Measurements from ENCODE around the gene OR5AP2. TPM values are rescaled to one million over a fixed set of nuclear protein-coding genes. Genes with fewer than 3 reads are reported as not detected.

OR5AP2 gene
- not detected in 2 replicates for total RNA-seq

GRCh38 chr11:56642339-56642738, at the start of gene OR5AP2:
Gene OR5AP2, minus strand, starts transcription at chr11:56642439. Its CDS starts 0 bp downstream, at chr11:56642439.

GRCh38 chr11:56663386-56663785, 21.1 kb upstream of the OR5AP2 start, which contains the start of gene OR5AR1:
Gene OR5AR1, plus strand, starts transcription at chr11:56663686. Its CDS starts 0 bp downstream, at chr11:56663686.

Small RNA genes lying within 50 kb of the gene (small RNA-seq; reads per million reads assigned to genes)
- 0.93 reads per million, percentile 16 among the genes with 10 or more reads in this experiment for gene AP004245.1

Other genes starting within 250 kb of the OR5AP2 start
- gene OR5AL1, start 229.7 kb downstream of the OR5AP2 start, total RNA-seq: not detected in 2 replicates
- gene OR5M3, start 169.1 kb downstream of the OR5AP2 start, total RNA-seq: not detected in 2 replicates
- gene OR5M8, start 151.1 kb downstream of the OR5AP2 start, total RNA-seq: not detected in 2 replicates
- not detected in 2 replicates for gene OR5M11, start 99.2 kb downstream of the OR5AP2 start, total RNA-seq
- not detected in 2 replicates for gene OR5M10, start 64.7 kb downstream of the OR5AP2 start, total RNA-seq
- not detected in 2 replicates for gene OR5M1, start 27.6 kb downstream of the OR5AP2 start, total RNA-seq
- not detected in 2 replicates for gene OR5AR1, start 21.2 kb upstream of the OR5AP2 start, total RNA-seq
- not detected in 2 replicates for gene OR9G1, start 56.7 kb upstream of the OR5AP2 start, total RNA-seq
- not detected in 2 replicates for gene OR9G4, start 106.3 kb upstream of the OR5AP2 start, total RNA-seq

All from hair follicle dermal papilla cell (primary cell).